ENCODE measurements around the gene TSPAN9.

TSPAN9 gene

DNA sequence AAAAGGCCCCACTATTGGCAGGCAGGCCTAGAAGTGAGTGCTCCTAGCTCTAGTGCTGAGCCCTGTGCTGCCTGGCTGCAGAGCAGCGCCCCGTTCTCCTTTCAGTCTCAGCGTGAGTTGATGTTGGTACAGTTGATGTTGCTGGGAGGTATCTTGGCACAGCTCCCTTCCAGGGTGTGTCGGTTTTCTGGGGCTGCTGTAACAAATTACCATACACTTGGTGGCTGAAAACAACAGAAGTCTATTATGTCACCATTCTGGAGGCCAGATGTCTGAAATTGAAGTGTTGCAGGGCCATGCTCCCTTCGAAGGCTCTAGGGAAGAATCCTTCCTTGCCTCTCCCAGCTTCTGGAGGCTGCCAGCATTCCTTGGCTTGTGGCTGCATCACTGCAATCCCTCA is 151.4 kb downstream of the TSPAN9 start:
- 88 to 97% methylated on average over 1 to 3 of the region's 5 CpGs for WGBS, 2 experiments (ENCODE audit: insufficient coverage in 2 of 2)
- no peak overlapping the region for H3K4me3 ChIP-seq (ENCODE audit: extremely low read depth, insufficient read depth, low read length, poor library complexity, severe bottlenecking)
- peaks cover 23% of the 10 kb centered on the region for H3K4me1 ChIP-seq (ENCODE audit: control insufficient read depth, insufficient read depth, low read length, poor library complexity, severe bottlenecking)
- no peak overlapping the region for H3K27ac ChIP-seq (ENCODE audit: low read depth, low read length, severe bottlenecking)
- H3K36me3 ChIP-seq (ENCODE audit: control insufficient read depth, insufficient read depth, low read length) = peaks cover 10% of the 10 kb centered on the region
- peaks cover 9% of the 10 kb centered on the region for H3K9me3 ChIP-seq (ENCODE audit: control insufficient read depth, low read length)

DNA sequence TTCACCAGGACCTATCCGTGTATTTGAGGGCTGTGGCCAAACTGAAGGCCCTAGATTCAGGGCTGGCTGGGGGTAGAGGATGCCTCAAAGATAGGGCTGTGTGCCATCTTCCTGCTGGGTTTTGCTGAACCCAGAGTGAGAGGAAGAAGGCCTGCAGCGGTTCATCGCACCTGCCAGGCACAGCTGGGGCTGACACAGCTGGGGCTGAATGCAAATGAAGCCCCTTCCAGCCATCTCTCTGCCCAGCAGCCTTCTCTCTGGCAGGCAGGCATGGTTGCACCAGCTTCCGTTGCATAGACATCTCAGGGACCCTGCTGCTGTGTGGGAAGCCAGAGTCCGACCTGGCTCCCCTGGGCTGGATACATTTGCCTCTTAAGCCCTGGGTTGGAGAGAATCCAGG is 152.4 kb downstream of the TSPAN9 start:
- H3K9me3 ChIP-seq (ENCODE audit: control insufficient read depth, low read length) = peaks cover 9% of the 10 kb centered on the region
- no peak overlapping the region for H3K4me3 ChIP-seq (ENCODE audit: extremely low read depth, insufficient read depth, low read length, poor library complexity, severe bottlenecking)
- H3K27ac ChIP-seq (ENCODE audit: low read depth, low read length, severe bottlenecking) = no peak overlapping the region
- peaks cover 10% of the 10 kb centered on the region for H3K36me3 ChIP-seq (ENCODE audit: control insufficient read depth, insufficient read depth, low read length)
- peaks cover 21% of the 10 kb centered on the region for H3K4me1 ChIP-seq (ENCODE audit: control insufficient read depth, insufficient read depth, low read length, poor library complexity, severe bottlenecking)
- 84 to 88% methylated on average over 3 to 5 of the region's 5 CpGs for WGBS, 2 experiments (ENCODE audit: insufficient coverage in 2 of 2)

DNA sequence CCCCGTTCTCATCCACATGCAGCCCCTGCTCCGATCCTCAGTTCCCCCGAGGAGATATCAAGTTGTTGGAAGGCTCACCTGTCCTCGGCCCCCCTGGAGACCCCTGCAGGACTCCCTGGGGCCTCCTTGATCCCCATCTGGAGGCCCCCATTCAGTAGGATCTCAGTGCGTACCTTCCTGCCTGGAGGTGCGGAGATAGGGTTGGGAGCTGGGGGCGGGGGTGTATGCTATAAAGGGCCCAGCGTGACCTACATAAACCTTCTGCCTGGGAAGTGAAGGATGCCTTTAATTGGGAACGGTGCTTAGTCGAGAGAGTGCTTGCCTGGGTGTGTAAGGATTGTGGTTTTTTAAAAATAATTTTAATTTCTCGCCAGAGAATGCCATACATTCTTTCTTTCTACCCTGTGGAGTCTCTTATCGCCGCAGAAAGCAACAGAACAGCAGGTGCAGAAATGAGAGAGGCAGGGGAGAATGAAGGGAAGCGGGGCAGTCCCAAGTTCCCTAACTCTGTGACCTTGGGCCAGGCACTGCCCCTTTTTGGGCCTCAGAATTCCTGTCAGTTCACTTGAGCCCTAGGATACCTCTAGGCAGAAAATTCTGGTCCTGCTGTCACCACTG is 153.7 kb downstream of the TSPAN9 start:
- Histone ChIP-seq H3K36me3 (ENCODE audit: control insufficient read depth, insufficient read depth, low read length) (peaks cover 10% of the 10 kb centered on the region), H3K4me3 (ENCODE audit: extremely low read depth, insufficient read depth, low read length, poor library complexity, severe bottlenecking) (no peak overlapping the region), H3K4me1 (ENCODE audit: control insufficient read depth, insufficient read depth, low read length, poor library complexity, severe bottlenecking) (peaks cover 15% of the 10 kb centered on the region), H3K9me3 (ENCODE audit: control insufficient read depth, low read length) (peaks cover 9% of the 10 kb centered on the region), H3K27ac (ENCODE audit: low read depth, low read length, severe bottlenecking) (no peak overlapping the region)
- 58 to 85% methylated on average over 6 to 11 of the region's 14 CpGs for whole genome bisulfite sequencing, 2 experiments (ENCODE audit: insufficient coverage in 2 of 2)

DNA sequence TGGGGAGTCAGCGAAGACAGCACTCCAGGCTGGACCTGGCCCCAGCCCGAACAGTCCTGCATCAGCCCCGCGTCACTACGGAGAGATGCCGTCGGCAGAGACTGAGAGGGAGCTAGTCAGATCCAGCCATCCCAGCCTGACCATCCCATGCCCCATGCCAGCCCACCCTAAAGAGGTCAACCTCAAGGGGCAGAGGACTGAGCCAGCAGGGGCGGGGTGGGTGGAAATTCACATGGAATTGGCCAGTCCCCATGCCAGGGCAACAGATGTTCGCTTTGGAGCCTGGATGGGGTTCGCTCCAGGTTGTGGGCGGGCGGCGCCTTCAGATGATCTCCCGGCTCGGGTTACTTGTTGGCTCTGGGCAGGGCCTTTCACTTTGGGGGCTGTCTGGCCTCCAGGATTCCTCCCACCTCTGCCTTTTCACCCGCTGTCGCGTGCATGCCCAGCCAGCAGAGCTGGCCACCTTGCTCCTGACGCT is 154.3 kb downstream of the TSPAN9 start:
- Histone ChIP-seq H3K9me3 (ENCODE audit: control insufficient read depth, low read length) (peaks cover 9% of the 10 kb centered on the region), H3K4me3 (ENCODE audit: extremely low read depth, insufficient read depth, low read length, poor library complexity, severe bottlenecking) (no peak overlapping the region), H3K4me1 (ENCODE audit: control insufficient read depth, insufficient read depth, low read length, poor library complexity, severe bottlenecking) (peaks cover 17% of the 10 kb centered on the region), H3K27ac (ENCODE audit: low read depth, low read length, severe bottlenecking) (no peak overlapping the region), H3K36me3 (ENCODE audit: control insufficient read depth, insufficient read depth, low read length) (peaks cover 10% of the 10 kb centered on the region)
- WGBS, 2 experiments (ENCODE audit: insufficient coverage in 2 of 2) = 67 to 70% methylated on average over 17 to 19 of the region's 19 CpGs

DNA sequence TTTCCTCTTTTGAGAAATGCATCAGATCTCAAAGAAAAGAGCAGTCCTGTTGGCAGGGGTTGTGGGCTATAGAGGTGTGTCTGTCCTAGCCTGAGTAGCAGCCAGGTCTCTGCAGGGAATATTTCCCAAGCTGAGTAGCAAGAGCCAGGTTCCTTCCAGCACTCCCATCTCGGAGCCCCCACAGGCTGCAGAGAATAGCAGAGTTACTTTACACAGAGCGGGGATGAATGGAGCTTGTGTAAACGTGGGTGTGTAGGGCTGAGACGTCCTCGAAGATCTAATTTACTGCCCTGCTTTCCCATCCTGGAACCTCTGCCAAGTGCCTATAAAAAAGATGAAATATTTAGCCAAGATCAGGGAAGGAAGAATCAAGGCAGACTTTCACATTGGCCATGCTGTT is 156.6 kb downstream of the TSPAN9 start:
- H3K36me3 ChIP-seq (ENCODE audit: control insufficient read depth, insufficient read depth, low read length) = peaks cover 4% of the 10 kb centered on the region
- WGBS, 2 experiments (ENCODE audit: insufficient coverage in 2 of 2) = 50 to 58% methylated on average over 2 to 4 of the region's 5 CpGs
- no peak overlapping the region for H3K27ac ChIP-seq (ENCODE audit: low read depth, low read length, severe bottlenecking)
- H3K4me3 ChIP-seq (ENCODE audit: extremely low read depth, insufficient read depth, low read length, poor library complexity, severe bottlenecking) = no peak overlapping the region
- H3K4me1 ChIP-seq (ENCODE audit: control insufficient read depth, insufficient read depth, low read length, poor library complexity, severe bottlenecking) = peaks cover 29% of the 10 kb centered on the region
- peaks cover 3% of the 10 kb centered on the region for H3K9me3 ChIP-seq (ENCODE audit: control insufficient read depth, low read length)

DNA sequence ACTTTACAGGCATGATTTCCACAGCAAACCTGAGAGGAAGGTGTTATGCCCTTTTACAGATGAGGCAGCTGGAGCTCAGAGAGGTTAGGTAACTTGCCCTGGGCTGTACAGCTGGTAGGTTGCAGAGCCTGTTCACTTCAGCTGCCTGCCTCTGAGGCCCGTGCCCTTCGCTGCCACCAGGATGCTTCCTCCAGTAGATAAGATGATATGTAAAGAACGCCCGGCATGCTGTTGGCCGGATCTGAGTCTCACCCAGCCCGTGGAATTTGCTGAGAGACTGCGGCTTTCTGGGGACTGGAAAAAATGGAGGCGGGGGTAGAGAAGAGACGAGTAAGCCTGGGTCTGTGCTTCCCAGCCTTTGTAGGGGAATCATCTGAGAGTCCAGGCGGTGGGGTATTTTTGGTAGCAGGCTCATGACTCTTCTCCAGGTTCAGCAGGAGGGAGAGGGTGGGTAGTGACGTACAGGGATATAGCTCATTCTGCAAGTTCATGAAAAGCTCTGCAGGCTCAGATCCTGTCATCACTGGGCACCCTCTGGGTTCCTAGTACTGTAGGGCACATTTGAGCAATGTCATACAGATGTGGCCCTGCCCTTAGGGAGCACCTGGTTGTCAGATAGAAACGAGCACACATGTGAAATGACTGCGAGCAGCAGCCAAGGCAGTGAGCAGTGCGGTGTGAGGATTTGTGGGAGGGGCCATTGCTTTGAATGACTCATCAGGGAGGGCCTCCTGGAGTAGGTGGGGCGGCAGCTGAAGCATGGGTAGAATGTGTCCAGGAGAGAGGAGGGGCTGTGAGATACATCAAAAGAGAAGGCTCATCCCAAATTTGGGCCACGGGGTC is 159.4 kb downstream of the TSPAN9 start:
- H3K4me3 ChIP-seq (ENCODE audit: extremely low read depth, insufficient read depth, low read length, poor library complexity, severe bottlenecking) = no peak overlapping the region
- H3K36me3 ChIP-seq (ENCODE audit: control insufficient read depth, insufficient read depth, low read length) = no peaks in the 10 kb centered on the region
- H3K27ac ChIP-seq (ENCODE audit: low read depth, low read length, severe bottlenecking) = peak overlapping the region; percentile 97
- H3K9me3 ChIP-seq (ENCODE audit: control insufficient read depth, low read length) = no peaks in the 10 kb centered on the region
- peaks cover 27% of the 10 kb centered on the region for H3K4me1 ChIP-seq (ENCODE audit: control insufficient read depth, insufficient read depth, low read length, poor library complexity, severe bottlenecking)
- WGBS, 2 experiments (ENCODE audit: insufficient coverage in 2 of 2) = 45 to 49% methylated on average over 10 to 16 of the region's 16 CpGs

DNA sequence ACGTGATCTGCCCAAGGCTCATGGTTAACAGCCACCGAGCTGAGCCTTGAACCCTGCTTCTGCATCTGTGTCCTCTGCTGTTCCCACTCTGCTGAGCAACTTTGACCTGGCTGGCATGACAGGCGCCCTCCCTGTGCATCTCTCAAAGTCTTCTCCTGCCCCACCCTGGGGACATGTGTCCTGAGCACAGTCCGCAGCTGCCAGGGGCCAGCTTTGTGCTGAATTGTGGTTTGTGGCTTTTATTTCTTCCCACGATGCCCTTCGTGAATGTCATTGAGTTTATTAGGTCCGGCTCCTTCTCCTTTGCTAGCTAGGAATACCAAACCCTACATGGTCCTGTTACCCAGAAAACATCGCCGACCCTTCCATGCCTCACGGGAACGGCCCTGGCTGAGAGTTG is 161.0 kb downstream of the TSPAN9 start:
- peaks cover 25% of the 10 kb centered on the region for H3K4me1 ChIP-seq (ENCODE audit: control insufficient read depth, insufficient read depth, low read length, poor library complexity, severe bottlenecking)
- no peaks in the 10 kb centered on the region for H3K36me3 ChIP-seq (ENCODE audit: control insufficient read depth, insufficient read depth, low read length)
- H3K27ac ChIP-seq (ENCODE audit: low read depth, low read length, severe bottlenecking) = no peak overlapping the region
- 92 to 94% methylated on average over 8 to 11 of the region's 11 CpGs for WGBS, 2 experiments (ENCODE audit: insufficient coverage in 2 of 2)
- H3K9me3 ChIP-seq (ENCODE audit: control insufficient read depth, low read length) = no peaks in the 10 kb centered on the region
- H3K4me3 ChIP-seq (ENCODE audit: extremely low read depth, insufficient read depth, low read length, poor library complexity, severe bottlenecking) = no peak overlapping the region

DNA sequence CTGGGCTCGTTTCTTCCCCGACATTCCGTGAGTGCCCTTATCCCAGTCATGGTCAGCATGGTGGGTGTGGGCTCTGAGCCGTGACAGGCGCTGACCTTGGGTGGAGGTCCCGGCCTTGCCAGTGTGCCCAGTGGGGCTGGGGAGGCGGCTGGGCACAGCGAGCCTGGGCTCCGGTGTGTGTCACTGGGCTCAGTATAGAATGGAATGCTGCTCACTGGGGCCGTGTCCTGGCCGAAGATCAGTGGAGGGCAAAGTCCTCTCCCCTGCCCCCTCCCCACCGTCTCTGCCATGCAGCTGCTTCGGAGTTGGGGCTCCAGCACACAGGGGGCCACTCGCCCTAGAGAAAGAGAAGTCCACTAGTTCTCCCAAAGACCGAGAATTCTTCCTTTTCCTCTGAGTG is 164.4 kb downstream of the TSPAN9 start:
- Histone ChIP-seq H3K4me1 (ENCODE audit: control insufficient read depth, insufficient read depth, low read length, poor library complexity, severe bottlenecking) (peaks cover 10% of the 10 kb centered on the region), H3K4me3 (ENCODE audit: extremely low read depth, insufficient read depth, low read length, poor library complexity, severe bottlenecking) (no peak overlapping the region), H3K27ac (ENCODE audit: low read depth, low read length, severe bottlenecking) (no peak overlapping the region), H3K36me3 (ENCODE audit: control insufficient read depth, insufficient read depth, low read length) (peaks cover 9% of the 10 kb centered on the region), H3K9me3 (ENCODE audit: control insufficient read depth, low read length) (peaks cover 5% of the 10 kb centered on the region)
- 81 to 92% methylated on average over 12 of the region's 15 CpGs for WGBS, 2 experiments (ENCODE audit: insufficient coverage in 2 of 2)

DNA sequence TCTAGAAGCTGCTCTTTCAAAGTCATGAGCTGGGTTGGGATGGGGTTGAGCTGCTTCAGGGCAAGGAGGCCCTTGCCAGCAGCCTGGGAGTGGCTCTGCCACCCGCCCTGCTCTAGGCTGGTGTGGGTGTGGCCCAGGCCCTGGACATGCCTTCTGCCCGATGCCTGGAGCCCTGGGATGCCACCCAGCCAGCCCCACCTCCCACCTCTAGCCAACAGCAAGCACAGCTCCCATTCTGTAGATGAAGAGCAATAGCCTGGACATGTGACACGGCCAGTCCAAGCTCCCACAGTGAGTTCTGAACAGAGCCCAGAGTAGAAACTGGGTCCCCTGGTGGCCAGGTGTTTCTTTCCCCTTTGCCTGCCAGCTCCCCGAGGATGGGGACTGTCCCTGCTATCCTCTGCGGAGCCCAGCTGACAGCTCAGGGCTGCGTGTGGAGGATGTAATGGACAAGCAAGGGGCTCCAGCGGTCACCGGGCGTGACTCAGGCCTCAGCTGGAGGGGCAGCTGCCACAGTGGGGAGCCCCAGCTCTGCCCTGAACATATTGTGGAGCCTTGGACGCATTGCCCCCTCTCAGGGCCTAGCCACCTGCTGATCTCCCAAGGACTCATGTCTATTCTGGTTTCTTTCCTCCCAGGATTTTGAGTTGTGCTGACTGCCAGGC is 165.2 kb downstream of the TSPAN9 start:
- H3K27ac ChIP-seq (ENCODE audit: low read depth, low read length, severe bottlenecking) = no peak overlapping the region
- peaks cover 9% of the 10 kb centered on the region for H3K36me3 ChIP-seq (ENCODE audit: control insufficient read depth, insufficient read depth, low read length)
- H3K4me1 ChIP-seq (ENCODE audit: control insufficient read depth, insufficient read depth, low read length, poor library complexity, severe bottlenecking) = peaks cover 5% of the 10 kb centered on the region
- 86 to 96% methylated on average over 8 to 9 of the region's 10 CpGs for WGBS, 2 experiments (ENCODE audit: insufficient coverage in 2 of 2)
- H3K9me3 ChIP-seq (ENCODE audit: control insufficient read depth, low read length) = peaks cover 5% of the 10 kb centered on the region
- no peak overlapping the region for H3K4me3 ChIP-seq (ENCODE audit: extremely low read depth, insufficient read depth, low read length, poor library complexity, severe bottlenecking)

- H3K9me3 ChIP-seq (ENCODE audit: control insufficient read depth, low read length) = peaks cover 5% of the 10 kb centered on the region
- H3K36me3 ChIP-seq (ENCODE audit: control insufficient read depth, insufficient read depth, low read length) = peaks cover 9% of the 10 kb centered on the region
- no peaks in the 10 kb centered on the region for H3K4me1 ChIP-seq (ENCODE audit: control insufficient read depth, insufficient read depth, low read length, poor library complexity, severe bottlenecking)
- H3K27ac ChIP-seq (ENCODE audit: low read depth, low read length, severe bottlenecking) = no peak overlapping the region
- 79 to 87% methylated on average over 9 to 12 of the region's 14 CpGs for WGBS, 2 experiments (ENCODE audit: insufficient coverage in 2 of 2)
- H3K4me3 ChIP-seq (ENCODE audit: extremely low read depth, insufficient read depth, low read length, poor library complexity, severe bottlenecking) = no peak overlapping the region
These were observed 166.4 kb downstream of the TSPAN9 start for GRCh38 chr12:3243376-3244084.

All from mesodermal cell (in vitro differentiated cells).